GM18867 (cell line): Measurements from ENCODE around the gene ERMN.
A peak's percentile ranks its signal among the peaks of the same experiment; 100 is the strongest.

ENCODE experiments used
- ATAC-seq: cut with Tn5 transposase; IDR thresholded peaks from one replicate; pipeline ENCODE4 v1.9.1; 2021; ENCODE audit warnings: mild to moderate bottlenecking, moderate library complexity; ENCODE audit not compliant: unreplicated experiment

ERMN gene

DNA sequence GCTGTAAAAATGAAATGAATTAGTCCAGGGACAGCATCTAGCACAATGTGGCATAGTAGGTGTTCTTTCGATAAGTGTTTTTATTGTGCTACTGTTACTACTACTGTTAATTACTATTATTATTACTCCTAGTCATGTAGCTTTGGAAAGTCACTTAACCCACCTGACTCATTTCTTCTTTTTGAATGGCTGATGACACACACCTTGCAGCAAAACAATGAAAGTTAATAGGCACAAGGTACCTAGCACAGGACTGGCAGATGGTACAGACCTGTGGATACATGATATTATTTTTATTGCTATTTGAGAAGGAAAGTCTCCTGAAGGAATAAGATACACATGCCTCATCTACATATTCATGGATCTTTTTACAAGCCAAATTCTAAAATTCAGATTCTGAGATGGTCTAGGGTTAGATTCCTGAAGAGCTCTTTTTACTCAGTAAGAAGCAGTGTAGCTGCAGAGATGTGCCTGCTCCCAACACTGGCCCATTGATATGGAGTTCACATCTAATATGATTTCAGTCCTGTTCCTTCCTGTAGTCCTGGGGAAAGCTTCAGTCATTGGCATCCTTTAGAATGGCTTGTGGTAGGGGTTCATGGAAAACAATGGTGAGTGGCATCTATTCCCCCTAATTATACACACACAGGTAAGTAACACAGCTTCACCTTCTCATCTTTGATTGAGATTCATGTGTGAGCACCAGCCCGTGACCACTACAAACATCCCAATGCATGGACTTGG is 7.9 kb upstream of the ERMN start:
- ATAC-seq, result no peak

GRCh38 chr2:157329524-157329923 is 3.9 kb upstream of the ERMN start:
- no peak for ATAC-seq

GRCh38 chr2:157327621-157328500 is 2.2 kb upstream of the ERMN start:
- peak; percentile 98 for ATAC-seq

- ATAC-seq, result peak; percentile 38
These were observed 1.6 kb upstream of the ERMN start for GRCh38 chr2:157327200-157327599.

DNA sequence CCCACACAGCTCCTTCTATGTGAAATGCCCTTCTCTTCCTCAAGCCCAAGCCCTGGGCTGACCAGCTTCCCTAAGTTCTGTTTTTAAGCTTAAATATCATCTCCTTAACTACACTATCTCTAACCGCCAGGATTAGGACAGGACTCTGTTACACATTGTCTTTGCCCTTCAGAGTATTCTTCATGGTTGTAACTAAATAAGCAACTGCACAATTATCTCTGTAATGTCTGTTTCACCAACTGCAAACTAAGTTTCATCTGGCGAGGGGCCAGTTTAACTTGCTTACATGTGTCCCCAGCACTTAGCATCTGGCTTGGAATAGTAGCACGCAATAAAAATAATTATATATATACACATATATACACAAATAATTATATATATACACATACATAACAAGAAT is 1.1 kb upstream of the ERMN start:
- ATAC-seq, result no peak

DNA sequence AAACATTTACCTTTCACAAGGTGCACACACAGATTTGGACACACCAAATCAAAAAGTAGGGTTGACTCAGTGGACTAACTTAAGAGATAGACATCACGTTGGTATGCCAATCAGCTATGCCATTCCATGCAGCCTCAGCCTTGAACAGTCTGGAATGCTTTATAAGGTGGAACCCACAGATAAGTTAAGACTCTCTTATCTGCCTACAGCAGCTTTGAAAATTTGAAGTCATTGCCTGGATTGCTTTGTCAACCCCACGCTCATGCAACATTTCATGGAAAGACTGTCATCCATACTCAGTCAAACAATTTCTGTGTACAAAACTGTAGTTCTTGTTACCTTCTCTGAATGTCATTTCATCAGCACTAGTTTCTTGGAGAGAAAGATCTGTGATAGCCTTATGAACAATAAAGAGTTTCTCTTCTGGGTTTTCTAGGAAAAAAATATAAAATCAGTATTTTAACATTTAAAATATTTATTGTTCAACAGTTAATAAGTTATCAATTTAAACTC is 1.2 kb downstream of the ERMN start:
- ATAC-seq, result no peak

- no peak for ATAC-seq
These were observed 3.2 kb downstream of the ERMN start for GRCh38 chr2:157322432-157322831.

DNA sequence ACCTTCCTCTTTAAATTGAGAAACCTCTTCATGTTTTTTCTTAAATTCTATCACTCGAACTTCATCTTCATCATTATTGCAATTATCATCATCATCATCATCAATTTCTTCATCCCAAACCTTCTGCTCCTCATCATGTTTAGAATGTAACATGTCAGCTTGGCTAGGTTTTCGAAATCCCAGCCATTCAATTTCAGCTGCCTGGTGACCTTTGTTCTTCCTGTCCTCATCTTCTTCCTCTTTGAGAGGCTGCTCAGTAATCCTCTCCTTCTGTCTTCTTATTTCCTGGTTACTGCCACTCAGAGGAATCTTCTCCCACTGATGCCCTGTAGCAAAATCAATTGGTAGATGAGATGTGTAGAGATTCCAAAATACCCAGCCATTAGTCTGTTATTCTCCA is 4.2 kb downstream of the ERMN start:
- ATAC-seq, result no peak

DNA sequence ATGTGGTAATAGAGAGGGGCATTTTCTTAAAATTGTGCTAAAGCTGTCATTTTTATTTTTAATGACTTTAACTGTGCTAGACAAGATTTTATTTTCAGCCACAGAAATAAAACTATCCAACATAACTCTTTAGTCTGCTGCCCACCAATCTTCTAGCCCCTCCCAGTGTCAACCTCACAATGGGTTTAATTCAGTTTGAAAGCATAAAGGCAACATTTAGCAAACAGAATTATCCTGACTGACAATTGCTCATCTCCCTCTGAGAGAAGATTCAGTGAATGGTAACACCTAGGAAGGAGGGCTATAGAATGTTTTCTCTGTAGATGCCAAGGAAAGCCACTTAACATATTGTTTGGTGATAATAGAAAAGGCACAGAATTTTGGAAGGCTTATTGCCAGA is 5.2 kb downstream of the ERMN start:
- ATAC-seq, result no peak

DNA sequence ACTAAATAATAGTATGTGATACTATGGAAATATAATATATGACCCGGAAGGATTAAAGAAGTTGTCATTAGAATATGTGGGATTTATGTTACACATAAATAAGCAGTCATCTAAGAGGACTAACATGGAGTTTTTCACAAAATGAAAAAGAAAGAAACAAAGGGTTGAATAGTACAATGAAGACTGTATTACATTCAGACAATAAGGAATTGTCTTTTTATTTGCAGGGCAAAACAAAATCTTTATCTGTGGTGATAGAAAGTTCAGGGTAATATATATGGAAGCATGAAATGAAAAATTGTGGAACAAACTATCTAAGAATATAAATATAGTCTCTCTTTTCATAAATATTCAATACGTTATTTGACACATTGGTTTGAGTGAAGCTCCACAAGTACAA is 5.8 kb downstream of the ERMN start:
- no peak for ATAC-seq

DNA sequence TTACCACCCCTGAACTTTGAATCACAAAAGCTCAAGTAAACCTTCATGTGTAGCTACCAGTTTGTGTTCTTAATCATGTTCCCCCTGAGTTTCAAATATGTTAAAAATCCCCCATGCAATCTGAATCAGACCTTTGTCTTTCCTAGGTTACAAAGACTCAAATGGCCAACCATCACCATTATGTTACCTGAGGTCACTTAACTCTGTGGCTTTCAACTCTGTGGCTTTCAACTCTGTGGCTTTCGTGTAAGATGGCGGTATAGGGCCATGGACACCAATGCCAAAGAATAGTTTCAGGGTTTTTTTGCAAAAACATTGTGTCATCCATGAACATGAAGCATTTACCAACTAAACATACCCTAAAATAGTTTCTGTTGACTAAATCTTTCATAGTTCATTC is 6.7 kb downstream of the ERMN start:
- ATAC-seq, result no peak

- no peak for ATAC-seq
These were observed 9.7 kb downstream of the ERMN start for GRCh38 chr2:157315901-157316300.

DNA sequence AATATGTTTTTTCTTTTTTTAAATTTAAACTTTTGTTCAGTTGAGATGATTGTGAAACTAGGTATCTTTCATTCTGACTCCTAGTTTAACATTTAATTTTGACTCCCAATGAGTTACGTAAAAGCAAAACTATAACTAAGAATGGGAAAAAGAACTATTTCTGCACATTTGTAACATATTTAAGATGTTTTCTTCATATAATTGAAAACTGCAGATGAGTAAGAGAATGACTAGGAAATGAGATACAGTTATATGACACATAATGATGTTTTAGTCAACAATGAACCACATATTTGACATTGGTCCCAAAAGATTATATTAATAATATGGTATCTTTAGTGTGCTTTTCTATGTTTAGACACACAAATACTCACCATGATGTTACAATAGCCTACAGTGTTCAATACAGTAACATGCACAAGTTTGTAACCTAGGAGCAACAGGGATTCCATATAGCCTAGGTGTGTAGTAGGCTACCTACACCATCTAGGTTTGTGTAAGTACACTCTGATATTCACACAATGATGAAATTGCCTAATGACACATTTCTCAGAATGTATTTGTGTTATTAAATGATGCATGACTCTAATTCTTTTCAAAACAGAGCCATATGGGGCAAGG is 12.6 kb downstream of the ERMN start:
- ATAC-seq, result peak; percentile 36

DNA sequence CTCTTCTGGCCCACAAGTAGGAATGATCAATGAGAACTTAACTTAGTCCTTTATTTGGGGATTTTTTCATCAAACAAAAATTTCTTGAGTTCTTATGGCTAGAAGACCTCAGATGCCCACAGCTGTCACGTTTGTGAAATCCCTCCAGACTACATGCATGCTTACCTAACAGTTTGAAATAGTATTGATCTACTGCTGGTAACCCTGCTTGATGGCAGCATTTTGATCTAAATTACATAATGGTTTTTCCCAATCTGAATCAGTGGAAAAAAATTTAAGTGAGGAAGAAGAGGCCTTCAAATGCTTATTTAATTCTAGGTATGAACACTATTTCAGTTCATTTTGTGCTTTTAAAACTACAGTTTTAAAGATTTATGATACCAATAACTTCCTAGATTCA is 13.9 kb downstream of the ERMN start:
- ATAC-seq, result no peak

GRCh38 chr2:157309878-157310277 is 15.7 kb downstream of the ERMN start:
- ATAC-seq, result no peak

DNA sequence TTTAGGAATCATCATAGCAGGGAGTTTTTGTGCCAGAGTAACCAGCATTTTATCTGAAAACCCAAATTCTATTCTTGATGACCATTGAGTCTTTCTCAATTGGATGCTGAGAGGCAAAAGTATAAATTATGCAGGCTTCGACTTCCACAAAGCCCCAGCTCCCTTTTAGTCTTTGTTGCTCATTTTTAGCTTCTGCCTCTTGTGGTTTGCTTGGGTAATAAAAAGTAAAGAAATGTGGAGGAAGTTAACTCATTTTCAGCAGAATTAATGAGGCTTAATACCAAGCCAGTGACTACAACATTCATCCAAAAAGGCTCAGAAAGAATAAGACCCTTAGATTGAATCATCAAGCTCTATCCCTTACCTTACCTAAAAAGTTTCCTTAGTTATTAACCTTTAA is 18.6 kb downstream of the ERMN start:
- ATAC-seq, result no peak

DNA sequence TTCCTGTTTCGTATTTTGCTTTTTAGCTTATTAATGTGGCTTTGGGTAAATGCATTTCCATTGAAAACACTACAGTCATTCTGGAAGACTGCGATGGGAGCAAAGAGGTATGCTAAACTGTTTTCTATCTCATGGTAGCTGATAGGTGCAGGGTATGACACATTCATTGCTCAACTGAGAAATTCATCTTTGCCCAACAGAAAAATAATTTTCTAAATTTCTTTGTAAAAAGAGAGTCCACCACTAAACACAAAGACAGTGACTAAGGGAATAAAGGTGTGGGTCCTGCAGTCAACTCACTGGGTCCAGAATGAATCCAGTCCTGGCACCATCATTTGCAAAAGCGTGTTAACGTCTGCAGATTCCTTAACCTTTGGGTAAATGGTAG is 19.9 kb downstream of the ERMN start:
- no peak for ATAC-seq

GRCh38 chr2:157304811-157305722 is 20.6 kb downstream of the ERMN start:
- no peak for ATAC-seq

GRCh38 chr2:157303612-157304011 is 22.0 kb downstream of the ERMN start:
- no peak for ATAC-seq

- peak; percentile 70 for ATAC-seq
These were observed 23.0 kb downstream of the ERMN start for GRCh38 chr2:157302492-157303099.
